Measurements from ENCODE around the gene CFP.
"Not testable (repeated sequence)": the region's sequence is repeated elsewhere in the genome, so short reads cannot be mapped to it uniquely, and the experiment has no call there.

Gene CFP

GRCh38 chrX:47603125-47603524 lies 26.6 kb downstream of the CFP start:
- DNase-seq (ENCODE audit: low read depth) = not testable (repeated sequence)

- DNase-seq (ENCODE audit: low read depth) = no peak
These were observed 32.5 kb downstream of the CFP start for GRCh38 chrX:47597222-47597621.

DNA sequence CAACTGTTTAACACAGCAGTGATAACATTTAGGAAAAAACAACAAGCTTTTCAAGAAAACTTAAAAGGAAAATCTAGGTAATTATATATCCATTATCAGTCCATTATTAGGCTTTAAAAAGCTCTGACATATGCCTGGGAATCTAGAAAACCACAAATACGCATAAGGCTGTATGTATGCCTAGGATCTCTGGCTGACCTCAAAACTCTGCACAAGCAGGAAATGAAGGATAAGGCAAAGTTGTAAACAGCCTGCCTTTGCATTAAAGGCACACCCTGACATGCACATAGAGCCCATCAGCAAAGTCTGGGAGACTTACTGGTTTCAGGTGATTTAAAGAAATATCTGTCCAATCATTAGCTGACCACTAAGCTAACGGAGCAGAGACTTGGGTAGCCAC lies 33.5 kb downstream of the CFP start:
- DNase-seq (ENCODE audit: low read depth) = no peak

DNA sequence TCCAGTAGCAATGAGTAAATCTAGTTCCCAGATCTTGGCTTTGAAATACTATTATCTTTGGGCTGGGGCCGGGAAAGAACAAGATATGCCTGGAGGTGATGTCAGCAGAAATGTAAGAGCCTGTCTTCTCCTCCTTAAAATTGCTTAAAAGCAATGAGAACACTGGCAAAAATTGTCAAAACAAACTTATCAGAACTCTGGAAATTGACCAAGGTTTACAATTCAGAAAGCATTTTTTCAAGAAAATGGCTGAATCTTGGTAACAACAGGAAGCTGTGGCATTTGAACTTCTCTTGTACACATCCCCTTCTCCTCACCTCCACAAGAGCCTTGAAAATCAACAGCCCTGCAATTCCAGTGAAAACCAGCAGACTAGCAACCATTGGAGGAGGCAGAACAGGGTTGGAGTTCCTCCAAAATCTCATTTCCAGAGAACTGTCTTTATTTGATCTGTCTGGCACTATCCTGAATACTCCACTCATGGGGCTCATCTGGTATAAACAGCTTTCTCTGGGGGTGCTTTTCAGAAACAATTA lies 33.9 kb downstream of the CFP start:
- no peak for DNase-seq (ENCODE audit: low read depth)

DNA sequence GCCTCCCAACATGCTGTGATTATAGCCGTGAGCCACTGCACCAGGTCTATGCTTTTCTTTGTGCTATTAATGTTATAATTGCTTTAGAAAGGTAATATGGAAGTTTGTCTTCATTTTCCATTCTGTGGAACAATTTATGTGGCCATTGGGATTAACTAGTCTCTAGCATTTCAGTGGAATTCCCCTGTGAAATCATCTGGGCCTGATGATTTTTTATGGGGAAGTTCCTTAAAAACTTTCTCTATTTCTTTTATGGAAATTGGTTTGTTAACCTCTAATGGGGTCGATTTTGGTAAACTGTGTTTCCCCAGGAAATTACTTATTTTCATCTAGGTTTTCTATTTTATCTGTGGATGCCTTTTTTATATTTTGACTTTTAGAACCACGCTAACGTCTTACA lies 36.2 kb downstream of the CFP start:
- no peak for DNase-seq (ENCODE audit: low read depth)

DNA sequence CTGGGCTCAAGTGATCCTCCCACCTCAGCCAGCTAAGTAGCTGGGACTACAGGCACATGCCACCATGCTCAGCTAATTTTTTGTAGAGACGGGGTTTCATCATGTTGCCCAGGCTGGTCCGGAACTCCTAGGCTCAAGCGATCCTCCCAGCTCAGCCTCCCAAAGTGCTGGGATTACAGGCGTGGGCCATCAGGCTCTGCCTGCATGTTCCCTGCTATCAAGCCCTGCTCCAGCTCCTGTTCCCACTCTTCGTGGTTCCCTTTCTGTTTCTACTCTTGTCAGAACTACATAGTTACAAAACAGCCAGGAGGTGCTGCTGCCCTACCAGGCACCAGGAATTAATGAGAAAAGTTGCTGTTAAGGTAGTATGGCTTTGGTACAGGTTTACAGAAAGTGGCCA lies 38.7 kb downstream of the CFP start:
- DNase-seq (ENCODE audit: low read depth) = no peak

- DNase-seq (ENCODE audit: low read depth) = no peak
These were observed 41.6 kb downstream of the CFP start for GRCh38 chrX:47587906-47588735.

GRCh38 chrX:47587091-47587891 lies 42.4 kb downstream of the CFP start:
- no peak for DNase-seq (ENCODE audit: low read depth)

DNA sequence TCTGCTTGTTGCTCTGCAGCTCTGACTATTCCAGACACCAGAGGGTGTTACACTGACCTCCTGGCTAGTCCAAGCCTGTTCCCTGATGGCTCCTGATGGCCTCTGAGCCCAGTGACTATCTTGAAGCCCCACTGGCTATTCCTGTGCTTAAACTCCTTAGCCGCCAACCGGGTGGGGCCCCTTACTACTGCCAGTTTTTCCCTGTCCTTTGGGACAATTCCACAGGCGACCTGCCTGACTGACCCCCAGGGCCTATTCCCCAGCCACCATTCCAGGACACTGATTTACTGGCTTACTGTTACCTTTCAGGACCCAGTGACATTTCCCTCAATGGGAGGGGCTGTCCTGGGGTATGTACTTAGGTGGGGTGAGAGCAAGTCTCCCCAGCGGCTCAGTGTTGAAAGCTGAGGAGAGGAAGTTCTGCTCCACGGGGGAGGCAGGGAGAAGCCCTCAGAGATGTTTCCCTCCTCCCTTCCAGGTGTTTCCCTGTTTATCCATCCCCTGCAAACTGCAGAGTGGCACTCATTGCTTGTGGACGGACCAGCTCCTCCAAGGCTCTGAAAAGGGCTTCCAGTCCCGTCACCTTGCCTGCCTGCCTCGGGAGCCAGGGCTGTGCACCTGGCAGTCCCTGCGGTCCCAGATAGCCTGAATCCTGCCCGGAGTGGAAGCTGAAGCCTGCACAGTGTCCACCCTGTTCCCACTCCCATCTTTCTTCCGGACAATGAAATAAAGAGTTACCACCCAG lies 43.5 kb downstream of the CFP start:
- no peak for DNase-seq (ENCODE audit: low read depth)

DNA sequence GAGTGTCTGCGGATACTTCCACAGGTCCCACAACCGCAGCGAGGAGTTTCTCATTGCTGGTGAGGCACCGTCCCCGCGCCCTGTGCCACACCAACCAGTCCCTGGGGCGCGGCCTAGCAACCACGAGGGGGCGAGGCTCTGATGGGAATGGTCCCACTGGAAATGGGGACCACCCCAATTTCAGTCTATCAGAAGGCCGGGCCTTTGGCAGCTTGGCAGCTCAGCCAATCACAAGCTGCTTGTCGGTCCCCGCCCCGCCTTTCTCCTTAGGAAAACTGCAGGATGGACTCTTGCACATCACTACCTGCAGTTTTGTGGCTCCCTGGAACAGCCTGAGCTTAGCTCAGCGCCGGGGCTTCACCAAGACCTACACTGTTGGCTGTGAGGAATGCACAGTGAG lies 44.5 kb downstream of the CFP start:
- DNase-seq (ENCODE audit: low read depth) = no peak

DNA sequence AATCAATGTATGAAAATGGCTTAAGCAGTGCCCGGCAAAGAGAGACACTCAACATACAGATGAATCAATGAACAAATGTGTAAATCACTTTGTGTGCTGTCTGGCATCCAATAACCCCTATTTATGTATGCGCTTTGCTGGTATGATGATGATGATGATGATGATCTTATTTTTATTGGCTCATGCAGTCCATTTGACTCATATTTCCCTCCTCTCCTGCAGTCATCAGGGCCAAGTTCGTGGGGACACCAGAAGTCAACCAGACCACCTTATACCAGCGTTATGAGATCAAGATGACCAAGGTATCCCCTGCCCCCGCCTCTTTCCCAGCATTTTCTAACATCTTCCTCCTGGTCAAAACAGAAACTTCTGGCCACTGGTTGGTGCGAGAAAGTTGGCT lies 45.0 kb downstream of the CFP start:
- no peak for DNase-seq (ENCODE audit: low read depth)

DNA sequence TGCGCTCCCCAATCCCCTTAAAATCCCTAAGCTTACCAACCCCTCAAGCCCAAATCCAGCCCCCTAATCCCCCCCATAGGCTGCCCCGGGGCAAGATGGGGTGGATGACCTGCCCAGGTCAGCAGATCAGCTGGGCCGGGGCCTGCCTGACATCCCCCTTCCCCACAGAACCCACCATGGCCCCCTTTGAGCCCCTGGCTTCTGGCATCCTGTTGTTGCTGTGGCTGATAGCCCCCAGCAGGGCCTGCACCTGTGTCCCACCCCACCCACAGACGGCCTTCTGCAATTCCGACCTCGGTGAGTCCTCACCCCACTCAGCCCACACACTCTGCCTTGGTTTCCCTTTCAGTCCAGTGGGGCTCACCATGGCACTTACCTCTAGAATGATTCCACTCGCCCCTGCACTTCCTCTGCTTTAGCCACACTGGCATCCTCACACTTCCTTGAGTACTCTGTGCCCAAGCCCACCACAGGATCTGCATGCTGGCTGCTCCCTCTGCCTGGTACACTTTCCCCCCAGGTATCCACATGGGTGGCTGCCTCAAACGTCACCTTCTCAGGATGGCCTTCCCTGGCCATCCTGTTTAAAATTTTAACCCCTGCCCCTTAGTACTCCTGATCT lies 46.4 kb downstream of the CFP start:
- DNase-seq (ENCODE audit: low read depth) = no peak

GRCh38 chrX:47581731-47582647 lies 47.7 kb downstream of the CFP start, which contains the start of gene TIMP1:
Gene TIMP1 (plus strand): TSS chrX:47582436. CDS start chrX:47583416, 980 bp downstream.
- peak; percentile 67 for DNase-seq (ENCODE audit: low read depth)

DNA sequence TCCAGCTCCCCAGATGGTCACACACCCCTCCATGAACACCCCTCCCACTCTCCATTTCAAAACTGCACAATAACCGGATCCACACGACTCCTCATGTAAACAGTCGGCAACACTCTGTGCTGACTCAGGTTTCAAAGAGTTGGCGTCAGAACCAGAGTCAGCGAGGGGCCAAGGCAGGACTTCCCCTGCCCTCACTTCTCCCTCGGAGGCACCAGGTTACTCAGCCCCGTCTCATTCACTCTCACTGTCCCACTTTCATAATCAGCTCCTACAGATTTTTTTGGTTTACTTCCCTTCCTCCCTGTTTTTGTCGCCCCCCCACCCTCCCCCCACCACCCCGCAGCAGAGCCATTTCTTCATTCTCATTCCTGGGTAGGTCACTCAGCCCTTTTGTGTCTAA lies 50.2 kb downstream of the CFP start:
- no peak for DNase-seq (ENCODE audit: low read depth)

- DNase-seq (ENCODE audit: low read depth) = no peak
These were observed 51.0 kb downstream of the CFP start for GRCh38 chrX:47578692-47579091.

DNA sequence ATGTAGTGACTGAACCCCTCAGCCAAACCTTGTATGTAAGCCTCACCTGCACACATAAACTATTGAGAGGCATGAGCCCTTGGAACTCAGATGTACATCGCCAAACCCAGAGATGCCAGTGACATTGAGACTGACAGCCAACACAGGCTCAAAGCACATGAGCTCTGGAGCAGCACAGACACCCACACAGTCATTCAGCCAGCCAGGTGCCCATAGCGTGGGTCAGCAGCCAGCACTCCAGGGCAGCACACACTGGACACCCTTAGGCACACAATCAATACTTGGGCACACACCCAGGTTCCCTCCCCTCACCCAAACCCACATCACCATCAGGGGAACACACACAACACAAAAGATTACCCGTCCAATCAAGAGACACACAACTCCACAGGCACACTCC lies 51.8 kb downstream of the CFP start:
- no peak for DNase-seq (ENCODE audit: low read depth)

DNA sequence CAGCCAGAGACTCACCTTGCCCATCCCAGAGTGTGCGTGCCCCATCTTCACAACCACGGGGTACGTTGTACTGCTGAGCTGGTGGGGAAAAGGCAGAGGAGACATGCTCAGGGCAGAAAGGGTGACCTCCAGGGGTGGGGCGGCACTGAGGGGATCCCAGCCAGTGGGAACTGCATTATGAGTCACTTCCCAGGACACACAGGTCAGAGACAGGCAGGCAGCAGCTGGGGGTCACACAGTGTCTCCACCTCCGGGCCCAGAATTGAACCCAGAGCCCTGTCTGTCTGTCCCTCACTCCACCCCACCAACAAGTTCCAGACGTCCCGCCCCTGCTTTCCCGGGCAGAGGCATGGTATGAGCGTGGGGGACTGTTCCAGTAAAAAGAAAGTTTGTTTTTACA lies 52.3 kb downstream of the CFP start:
- no peak for DNase-seq (ENCODE audit: low read depth)

DNA sequence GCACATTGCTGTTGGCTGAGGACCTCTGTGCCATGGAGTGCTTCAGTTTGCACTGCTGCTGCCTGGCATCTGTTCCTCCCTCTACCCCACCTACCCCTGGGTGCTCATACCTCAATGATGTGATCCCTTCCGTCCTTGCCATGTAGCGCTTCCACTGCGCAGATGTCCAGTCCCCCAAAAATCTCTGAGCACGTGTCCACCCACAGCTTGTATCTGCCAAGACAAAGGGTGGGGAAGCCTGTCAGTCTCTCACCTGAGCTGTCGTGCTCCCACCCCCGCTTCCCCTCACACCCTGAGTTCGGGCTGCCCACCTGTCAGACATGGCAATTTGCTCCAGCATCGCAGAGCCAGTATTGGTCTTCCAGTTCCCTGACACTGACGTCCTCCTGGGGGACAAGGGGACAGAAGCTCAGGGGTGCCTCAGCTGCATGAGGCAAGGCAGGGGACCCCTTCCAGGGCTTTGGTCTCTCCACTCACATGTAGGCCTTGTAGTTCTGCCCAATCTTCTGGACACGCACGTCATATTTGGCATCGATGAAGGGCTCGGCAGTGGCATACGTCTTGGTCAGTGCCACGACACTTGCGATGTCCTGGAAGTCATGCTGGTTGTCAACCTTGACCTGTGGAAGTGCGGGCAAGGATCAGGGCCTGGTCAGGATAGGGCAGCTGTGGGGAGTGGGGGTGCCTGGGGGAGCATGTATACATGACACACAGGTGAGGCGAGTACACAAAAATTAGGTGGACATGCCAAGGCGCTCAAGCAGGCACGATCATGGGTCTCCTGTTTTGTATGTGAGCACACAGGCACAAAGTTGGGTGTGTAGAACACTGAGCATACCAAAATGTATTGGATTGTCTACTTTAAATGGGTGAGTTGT lies 53.5 kb downstream of the CFP start:
- DNase-seq (ENCODE audit: low read depth) = no peak

- DNase-seq (ENCODE audit: low read depth) = no peak
These were observed 55.0 kb downstream of the CFP start for GRCh38 chrX:47574547-47575301.

Measured in stimulated activated CD8-positive, alpha-beta memory T cell treated with anti-CD3 and anti-CD28 coated beads, Interleukin-12 subunit alpha, Interleukin-12 subunit beta, amount 100 ng/mL, for 1 hour (primary cell).